NCI-H69 (cell line): Measurements from ENCODE around the gene CST8.
A peak's percentile ranks its signal among the peaks of the same experiment; 100 is the strongest.

Experiments
- DNase-seq: peaks from one replicate; lab custom pipeline; 2025; lab: John Stamatoyannopoulos, UW

CST8 gene

DNA sequence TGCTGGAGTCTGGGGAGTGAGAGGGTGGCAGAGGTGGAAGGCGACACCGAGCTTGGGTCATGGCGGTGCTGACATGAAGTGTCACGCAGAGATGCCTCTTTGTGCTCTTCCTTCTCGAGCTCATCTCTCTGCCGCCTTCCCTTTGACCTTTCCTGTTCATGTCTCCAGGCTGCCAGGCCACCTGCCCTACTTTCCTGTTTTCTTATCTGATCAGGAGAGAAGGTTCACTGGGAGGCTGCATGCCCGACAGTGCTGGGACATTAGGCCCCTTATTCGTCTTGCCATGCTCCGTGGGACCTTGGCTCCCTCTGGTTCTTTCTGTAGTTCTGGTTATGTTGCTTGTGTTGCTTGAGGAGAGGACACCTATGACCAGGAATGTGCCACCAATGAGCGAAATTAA lies 33.2 kb downstream of the CST8 start:
- DNase-seq, result no peak

DNA sequence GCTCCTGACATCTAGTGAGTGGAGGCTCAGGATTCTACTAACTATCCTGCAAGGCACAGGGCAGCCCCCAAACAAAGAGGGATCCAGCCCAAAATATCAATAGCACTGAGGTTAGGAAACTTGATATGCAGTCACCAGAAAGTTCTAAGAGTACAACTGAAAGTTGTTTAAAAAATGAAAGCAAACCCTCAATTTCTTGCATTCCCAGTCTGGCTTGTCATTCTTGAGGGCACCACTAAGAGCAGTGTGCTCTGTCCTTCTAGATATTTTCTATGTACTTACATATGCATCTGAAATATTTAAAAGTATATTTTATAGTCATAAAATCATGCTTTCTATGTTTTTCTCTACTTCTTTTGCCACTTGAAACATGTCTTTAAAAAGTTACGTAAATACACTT lies 35.9 kb downstream of the CST8 start:
- no peak for DNase-seq

DNA sequence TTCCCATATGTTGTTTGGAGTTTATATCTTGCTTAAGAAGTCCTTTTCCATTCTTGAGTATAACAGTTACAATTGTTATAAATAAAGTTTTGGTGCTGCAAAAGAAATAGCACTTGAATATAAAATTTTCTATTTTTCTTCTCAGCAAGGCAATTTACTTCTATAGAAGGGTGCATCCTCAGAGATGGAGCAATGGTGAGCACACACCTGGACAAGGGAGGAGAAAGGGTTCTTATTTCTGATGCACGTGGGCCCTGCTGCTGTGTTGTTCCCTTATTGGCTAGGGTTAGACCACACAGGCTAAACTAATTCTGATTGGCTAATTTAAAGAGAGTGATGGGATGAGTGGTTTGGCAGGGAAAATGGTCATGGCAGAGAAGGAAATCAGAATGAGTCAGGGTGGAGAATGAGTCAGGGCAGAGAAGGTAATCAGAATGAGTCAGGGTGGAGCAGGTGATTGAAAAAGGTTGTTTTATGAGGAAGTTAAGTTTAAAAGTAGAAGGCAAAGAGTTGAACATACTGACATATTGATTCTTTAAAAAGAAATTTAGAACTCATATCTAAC lies 38.0 kb downstream of the CST8 start:
- no peak for DNase-seq

DNA sequence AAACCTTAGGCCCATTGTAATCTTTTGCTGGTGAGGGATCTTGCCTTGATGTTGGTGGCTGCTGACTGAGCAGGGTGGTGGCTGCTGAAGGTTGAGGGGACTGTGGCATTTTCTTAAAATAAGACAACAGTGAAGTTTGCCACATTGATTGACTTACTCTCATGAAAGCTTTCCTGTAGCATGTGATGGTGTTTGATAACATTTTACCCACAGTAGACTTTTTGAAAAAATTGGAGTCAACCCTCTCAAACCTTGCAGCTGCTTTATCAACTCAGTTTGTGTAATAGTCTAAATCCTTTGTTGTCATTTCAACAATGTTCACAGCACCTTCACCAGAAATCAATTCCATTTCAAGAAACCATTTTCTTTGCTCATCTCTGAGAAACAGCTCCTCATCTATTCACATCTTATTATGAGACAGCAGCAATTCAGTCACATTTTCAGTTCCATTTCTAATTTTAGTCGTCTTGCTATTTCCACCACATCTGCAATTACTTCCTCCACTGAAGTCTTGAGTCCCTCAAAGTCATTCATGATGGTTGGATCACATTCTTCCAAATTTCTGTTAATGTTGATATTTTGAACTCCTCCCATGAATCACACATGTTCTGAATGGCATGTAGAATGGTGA lies 40.1 kb downstream of the CST8 start:
- DNase-seq, result no peak

DNA sequence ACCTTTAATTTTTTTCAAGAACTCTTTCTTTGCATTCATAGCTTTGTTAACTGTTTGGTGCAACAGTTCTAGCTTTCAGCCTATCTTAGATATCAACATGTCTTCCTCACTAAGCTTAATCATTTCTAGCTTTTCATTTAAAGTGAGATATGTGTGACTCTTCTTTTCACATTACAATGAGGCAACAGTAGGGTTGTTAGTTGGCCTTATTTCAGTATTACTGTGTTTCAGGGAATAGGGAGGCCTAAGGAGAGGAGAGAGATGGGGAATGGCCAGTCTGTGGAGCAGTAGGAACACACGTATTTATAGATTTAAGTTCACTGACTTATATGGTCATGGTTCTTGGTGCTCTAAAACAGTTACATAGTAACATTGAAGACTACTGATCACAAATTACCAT lies 41.6 kb downstream of the CST8 start:
- no peak for DNase-seq

DNA sequence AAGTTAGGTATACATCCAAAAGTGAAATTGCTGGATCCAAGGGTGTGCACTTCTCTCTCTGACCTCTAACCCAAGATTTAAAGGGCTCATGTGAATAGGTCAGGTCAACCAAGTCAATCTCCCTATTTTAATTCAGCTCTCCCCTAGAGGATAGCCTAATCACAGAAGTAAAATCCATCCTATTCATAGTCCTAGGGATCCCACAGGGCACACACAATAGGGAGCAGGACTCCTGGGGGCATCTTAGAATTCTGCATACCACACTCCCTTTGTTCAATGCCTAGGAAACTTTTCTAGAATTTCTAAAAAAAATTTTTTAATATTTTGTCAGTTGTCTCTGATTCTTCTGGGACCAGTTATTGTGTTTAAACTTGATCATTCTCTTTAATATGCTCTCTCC lies 42.2 kb downstream of the CST8 start:
- DNase-seq, result no peak

DNA sequence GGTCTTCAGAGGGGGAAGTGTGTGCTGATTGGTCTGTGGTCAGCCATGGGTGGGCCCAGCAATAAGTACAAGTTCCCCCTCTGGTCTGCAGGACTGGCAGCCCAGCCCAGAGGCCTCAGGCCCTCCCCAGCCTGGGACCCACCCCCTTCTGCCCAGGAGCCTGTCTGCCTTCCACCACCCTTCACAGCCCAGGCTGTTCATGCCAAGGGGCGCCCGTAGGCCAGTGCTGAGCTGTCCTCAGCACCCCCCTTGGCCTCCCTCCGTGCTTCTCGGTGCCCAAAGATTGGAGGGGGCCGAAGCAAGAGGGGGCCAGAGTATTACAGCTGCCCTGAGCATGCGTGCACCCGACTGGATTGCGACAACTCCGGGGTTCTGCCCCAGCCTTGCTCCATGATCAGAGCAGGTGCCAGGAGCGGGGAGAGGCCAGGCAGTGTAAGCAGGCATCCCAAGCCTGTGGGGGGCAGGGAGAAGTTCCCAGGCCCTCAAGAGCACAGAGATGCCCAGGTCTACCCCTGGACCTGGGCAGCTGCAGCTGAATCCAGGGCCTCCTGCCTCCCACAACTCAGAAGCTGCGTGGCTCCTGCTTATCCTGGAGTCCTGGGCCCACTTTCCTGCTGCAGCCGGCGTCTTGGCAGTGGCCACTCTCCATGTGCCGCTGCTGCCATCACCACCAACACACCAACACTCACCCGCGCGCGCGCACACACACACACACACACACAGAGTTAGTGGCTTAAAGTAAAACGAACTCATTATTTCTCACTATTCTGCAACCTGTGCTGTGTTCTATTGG lies 44.1 kb downstream of the CST8 start:
- no peak for DNase-seq

DNA sequence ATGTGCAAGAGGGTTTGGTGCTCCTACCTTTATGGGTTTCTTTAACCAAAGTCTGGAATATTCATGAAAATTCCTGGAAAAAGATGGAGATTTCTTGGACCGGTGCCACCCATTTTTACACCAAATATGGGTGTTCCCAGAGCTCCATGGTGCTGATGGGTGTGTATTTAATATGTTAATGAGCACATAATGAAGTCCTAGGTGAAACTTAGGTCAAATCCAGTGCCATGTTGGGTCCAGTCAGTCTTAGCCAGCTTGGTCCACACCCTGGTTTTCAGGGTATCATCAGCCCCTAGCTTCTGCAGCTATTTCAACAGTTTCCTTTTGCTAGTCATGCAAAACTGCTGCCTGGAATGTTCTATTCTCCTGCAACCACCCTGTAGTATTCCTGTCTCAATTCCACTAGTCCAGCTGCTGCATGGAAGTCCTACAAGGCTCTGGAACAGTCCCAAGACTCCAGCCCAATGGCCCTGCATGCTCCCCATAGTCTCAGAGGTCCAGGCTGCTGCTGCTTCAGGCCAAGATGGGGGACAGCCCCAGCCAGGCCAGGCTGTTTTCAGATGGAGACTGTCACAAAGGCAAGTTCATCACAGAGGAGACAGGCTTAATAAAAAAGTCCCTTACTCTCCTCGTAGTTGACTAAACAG lies 45.5 kb downstream of the CST8 start:
- no peak for DNase-seq

DNA sequence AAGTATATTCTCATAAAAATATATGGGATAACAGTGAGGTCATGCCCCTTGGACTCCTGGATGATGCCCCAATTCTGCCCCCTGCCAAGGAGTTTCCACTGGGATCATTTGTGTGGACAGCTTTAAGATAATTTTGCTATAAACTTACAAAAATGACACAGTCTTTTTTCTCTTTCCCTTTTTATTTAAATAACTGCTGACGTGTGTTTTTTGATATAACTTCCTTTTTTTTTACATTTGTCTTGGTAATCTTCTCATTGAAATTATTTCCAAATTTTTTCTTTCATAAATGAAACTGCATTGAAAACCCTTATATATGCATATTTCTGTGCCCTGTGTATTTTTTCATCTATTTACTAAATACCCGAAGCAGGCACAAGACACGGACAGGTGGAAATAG lies 46.1 kb downstream of the CST8 start:
- DNase-seq, result no peak

DNA sequence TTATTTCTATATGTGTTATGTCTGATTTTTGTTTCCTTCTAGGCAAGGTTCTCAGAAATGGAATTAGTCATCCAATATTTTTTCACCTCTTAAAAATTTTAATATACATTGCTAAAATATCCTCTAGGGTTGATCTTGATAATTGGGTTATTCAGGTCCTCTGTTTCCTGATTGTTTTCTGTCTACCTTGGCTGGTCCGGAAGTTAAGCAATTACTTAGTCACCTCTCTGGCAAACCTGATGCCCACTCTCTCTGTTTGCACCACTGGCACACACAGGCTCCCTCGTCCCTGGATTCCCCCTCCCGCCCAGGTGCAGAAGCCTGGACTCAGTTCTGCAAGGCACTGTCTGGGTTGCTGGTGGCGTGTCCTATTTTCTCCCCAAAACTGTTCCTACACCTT lies 49.7 kb downstream of the CST8 start:
- DNase-seq, result no peak

DNA sequence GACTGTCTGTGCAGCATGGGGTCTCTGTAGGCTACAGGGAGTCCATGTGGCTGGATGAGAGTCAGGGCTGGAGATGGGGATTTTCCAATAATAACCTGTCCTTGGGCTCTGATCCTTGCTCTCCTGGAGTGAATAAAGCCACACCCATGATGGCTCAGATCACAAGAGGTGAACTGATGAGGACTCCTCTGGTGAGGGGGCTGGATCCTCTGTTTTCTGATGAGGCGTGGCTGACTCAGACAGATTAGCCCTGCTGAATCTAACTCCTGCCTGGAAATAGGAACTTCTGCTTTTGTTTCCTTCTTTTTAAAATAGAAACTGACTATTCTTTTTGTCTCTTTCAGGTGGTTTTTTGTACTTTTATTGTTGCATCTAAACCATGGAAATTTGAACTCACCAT lies 50.4 kb downstream of the CST8 start:
- peak; percentile 20 for DNase-seq

DNA sequence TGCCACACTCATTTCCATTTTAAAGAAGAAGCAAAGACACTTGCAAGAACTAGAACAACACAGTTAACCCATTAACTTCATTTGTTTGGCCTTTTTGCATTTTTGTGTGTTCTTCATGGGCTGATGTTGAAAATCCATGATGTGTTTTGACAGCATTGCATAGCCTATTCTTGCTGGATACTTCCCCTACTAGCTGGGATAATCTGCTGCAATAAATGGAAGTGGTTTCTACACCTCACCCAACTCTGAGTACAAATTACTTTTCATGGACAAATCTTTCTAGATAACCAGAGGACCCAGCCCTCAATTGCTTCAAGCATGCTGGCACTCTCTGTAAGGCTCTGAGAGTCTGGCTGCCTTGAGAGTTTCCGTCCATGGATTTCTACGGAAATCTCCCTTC lies 50.9 kb downstream of the CST8 start:
- no peak for DNase-seq

DNA sequence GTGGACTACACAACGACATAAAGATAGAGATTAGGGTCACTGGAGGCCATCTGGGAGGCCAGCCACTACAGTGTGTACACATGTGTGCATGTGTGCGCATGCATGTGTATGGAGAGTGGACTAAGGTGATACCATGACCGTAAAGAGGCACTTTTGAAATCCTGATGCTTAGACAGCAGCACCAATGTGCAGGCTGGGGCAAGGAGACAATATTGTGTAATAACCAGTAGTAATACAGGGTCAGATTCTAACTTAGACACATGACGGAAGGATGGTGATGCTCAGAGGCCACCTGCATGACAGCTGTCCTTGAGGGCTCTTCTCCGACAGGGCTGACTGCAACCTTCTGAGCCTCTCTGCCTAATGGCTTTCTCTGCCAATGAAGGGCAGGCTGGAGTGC lies 51.9 kb downstream of the CST8 start:
- DNase-seq, result no peak

DNA sequence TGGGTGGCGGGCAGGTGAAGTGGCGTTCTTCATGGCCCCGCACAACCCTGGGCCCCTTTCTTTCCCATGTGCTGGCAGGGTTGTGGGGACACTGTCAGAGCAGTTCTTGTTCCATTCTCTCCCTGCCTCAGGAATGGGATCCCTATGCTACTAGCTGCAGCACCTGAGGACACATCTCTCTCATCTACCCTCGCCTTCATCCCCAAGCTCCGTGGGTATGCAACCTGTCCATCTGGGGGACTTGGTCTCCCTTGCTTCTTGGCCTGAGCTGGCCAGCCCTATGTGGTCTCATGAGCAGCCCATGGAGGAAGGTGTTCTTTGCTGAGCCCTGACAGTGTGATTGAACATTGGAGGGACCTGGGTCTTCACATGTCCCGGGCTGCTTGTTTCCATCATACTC lies 53.2 kb downstream of the CST8 start:
- no peak for DNase-seq
